ENCODE data around the gene CDADC1. TPM values are rescaled to one million over a fixed set of nuclear protein-coding genes. Genes with fewer than 3 reads are reported as not detected.

Gene CDADC1
- total RNA-seq, 4 donors from 2014 or later, result 1.1 to 4.0 (median 2.8) TPM

DNA sequence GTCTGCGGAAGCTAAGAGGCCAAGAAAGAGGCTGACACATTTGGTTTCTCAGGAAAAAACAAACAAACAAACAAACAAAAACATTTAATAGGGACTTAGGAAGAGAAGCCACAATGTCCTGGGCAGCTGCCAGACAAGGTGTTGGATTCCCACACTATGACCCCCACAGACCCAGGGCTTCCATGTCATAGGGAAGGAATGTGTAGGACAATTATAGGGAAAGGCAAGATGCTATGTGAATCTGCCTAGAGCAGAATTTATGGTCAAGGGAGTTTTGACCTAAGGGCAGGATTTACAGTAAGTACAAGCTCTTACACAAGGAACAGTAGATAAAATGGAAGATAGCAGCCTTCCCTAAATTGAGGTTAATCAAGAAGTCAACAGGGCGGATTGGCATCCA, 9.1 kb upstream of the CDADC1 start:
- TF ChIP-seq CTCF (IDR thresholded peaks at IDR 0.05), result no peak
- no peak for TF ChIP-seq POLR2A (IDR thresholded peaks at IDR 0.05)
- H3K4me3 ChIP-seq, result no peak overlapping the region
- no peak overlapping the region for H3K27ac ChIP-seq
- DNase-seq, result no peak
- WGBS, 2 donors, result 83 to 92% methylated on average over 2 of the region's 2 CpGs
- H3K4me1 ChIP-seq, result no peaks in the 10 kb centered on the region
- no peaks in the 10 kb centered on the region for H3K9me3 ChIP-seq
- intact Hi-C loops (cut with DNase I), result no loop called here
- H3K36me3 ChIP-seq, result no peaks in the 10 kb centered on the region
- no peaks in the 10 kb centered on the region for H3K27me3 ChIP-seq

- no peak for DNase-seq
- Histone ChIP-seq H3K27me3 (no peaks in the 10 kb centered on the region), H3K4me3 (no peak overlapping the region), H3K36me3 (no peaks in the 10 kb centered on the region), H3K27ac (no peak overlapping the region), H3K4me1 (no peaks in the 10 kb centered on the region), H3K9me3 (no peaks in the 10 kb centered on the region)
- intact Hi-C loops (cut with DNase I), result no loop called here
- 32 to 56% methylated on average over 4 of the region's 4 CpGs for WGBS, 2 donors
- peak in 3 of 6 experiments; percentile 4 to 47 (median 28) for TF ChIP-seq CTCF (IDR thresholded peaks at IDR 0.05)
- no peak for TF ChIP-seq POLR2A (IDR thresholded peaks at IDR 0.05)
Observed at GRCh38 chr13:49240017-49240416, 7.7 kb upstream of the CDADC1 start.

DNA sequence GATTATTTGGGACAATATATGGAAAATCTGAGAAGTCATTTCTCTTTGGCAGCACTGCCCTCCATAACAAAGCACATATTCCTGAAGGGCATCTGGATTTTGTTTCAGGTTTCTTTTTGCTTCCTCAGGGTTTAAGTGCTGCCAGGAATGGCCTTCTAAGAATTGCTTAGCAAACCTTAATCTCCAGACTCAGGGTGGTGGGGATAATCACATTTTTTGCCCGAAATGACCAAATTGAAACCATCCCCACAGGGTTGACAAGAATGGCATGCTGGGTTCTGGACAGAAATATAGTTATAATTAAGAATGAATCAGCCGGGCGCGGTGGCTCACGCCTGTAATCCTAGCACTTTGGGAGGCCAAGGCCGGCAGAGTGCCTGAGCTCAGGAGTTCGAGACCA, 6.4 kb upstream of the CDADC1 start:
- TF ChIP-seq POLR2A (IDR thresholded peaks at IDR 0.05) (no peak), CTCF (IDR thresholded peaks at IDR 0.05) (no peak)
- intact Hi-C loops (cut with DNase I), result no loop called here
- 87 to 91% methylated on average over 7 of the region's 7 CpGs for WGBS, 2 donors
- no peak for DNase-seq
- Histone ChIP-seq H3K36me3 (no peaks in the 10 kb centered on the region), H3K27ac (no peak overlapping the region), H3K27me3 (no peaks in the 10 kb centered on the region), H3K9me3 (no peaks in the 10 kb centered on the region), H3K4me1 (no peaks in the 10 kb centered on the region), H3K4me3 (no peak overlapping the region)

DNA sequence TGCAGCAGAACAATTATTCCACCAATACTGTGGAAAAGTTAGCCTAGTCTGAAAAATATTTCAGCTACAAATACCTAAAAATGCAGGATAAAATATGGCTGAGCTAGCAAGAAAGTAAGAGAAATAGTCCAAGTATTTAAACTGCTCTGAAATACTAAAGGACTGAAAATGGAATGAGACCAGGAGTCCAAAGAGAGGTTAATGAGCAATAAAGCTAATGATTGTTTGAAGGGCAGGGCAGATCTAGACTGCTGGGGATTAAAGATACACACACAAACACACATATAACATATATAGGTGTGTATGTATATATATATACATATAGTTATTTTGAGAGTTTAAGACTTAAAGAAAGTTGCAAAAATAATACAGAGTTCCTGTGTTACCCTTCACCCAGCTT, 2.6 kb upstream of the CDADC1 start:
- no peak for DNase-seq

More for the DNA sequence above, 2.6 kb upstream of the CDADC1 start:
- H3K9me3 ChIP-seq, result no peaks in the 10 kb centered on the region
- H3K4me3 ChIP-seq, result no peak overlapping the region
- H3K27me3 ChIP-seq, result no peaks in the 10 kb centered on the region
- H3K27ac ChIP-seq, result no peak overlapping the region
- H3K4me1 ChIP-seq, result peaks cover 0 to 24% (median 9%) of the 10 kb centered on the region in 3 donors
- TF ChIP-seq CTCF (IDR thresholded peaks at IDR 0.05) (no peak), POLR2A (IDR thresholded peaks at IDR 0.05) (no peak)
- intact Hi-C loops (cut with DNase I), result no loop called here
- H3K36me3 ChIP-seq, result peaks cover 0 to 8% (median 0%) of the 10 kb centered on the region in 3 donors

Data from esophagus squamous epithelium (tissue), 5 donors.